Measurements from ENCODE around the gene DNAJB2. TPM values are rescaled to one million over a fixed set of nuclear protein-coding genes. Genes with fewer than 3 reads are reported as not detected.

Gene DNAJB2
- polyA plus RNA-seq, 1 of the 3 experiments (the other 2 are of a cell fraction), result 39.9 TPM

DNA sequence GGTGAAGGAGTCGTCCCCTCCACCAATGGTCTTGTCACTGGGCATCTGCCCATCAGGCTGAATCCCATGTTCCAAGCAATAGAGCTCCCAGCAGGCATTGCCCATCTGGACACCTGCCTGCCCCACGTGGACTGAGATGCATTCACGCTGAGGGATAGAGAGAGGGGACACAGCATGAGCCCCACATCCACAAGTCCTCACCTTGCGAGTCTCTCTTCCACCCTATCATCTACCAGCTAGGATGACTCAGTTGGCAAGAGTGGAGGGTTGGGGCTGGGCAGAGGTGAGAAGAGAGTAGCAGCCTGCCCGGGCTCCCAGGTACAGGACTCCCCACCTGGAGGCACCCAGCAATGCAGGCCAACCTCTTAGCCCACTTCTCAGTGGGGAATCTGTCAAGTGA is 27.1 kb upstream of the DNAJB2 start:
- peaks cover 1 to 14% of the 10 kb centered on the region in 2 experiments for H3K36me3 ChIP-seq (replicated peaks in 1 of 2; ENCODE audit: control insufficient read depth in 1 of 2, insufficient read depth in 2 of 2, low read length in 1 of 2)
- no peaks in the 10 kb centered on the region for H4K20me1 ChIP-seq (ENCODE audit: insufficient read depth)
- peaks cover 31% of the 10 kb centered on the region for H3K27me3 ChIP-seq (ENCODE audit: insufficient read depth)
- TF ChIP-seq ELF1 (IDR thresholded peaks at IDR 0.05) (no peak), GATA2 (CRISPR knock-in tag; IDR thresholded peaks at IDR 0.05) (no peak), SIN3A (IDR thresholded peaks at IDR 0.05; ENCODE audit: borderline replicate concordance, low read depth, low read length) (no peak), NRF1 (IDR thresholded peaks at IDR 0.05; ENCODE audit: low read depth, low read length) (no peak), TAF1 (IDR thresholded peaks at IDR 0.05; ENCODE audit: borderline replicate concordance, low read depth, low read length) (no peak), TCF12 (IDR thresholded peaks at IDR 0.05) (no peak), ZBTB33 (IDR thresholded peaks at IDR 0.05; ENCODE audit: borderline replicate concordance, low read depth) (no peak), FOSL2 (IDR thresholded peaks at IDR 0.05; ENCODE audit: borderline replicate concordance, low read depth) (no peak), POLR2AphosphoS5 (IDR thresholded peaks at IDR 0.05; ENCODE audit: low read depth, low read length) (no peak), SMC3 (IDR thresholded peaks at IDR 0.05; ENCODE audit: low read depth, low read length) (no peak), NFIC (IDR thresholded peaks at IDR 0.05; ENCODE audit: borderline replicate concordance) (no peak), GABPA (IDR thresholded peaks at IDR 0.05; ENCODE audit: low read depth) (no peak), RXRA (IDR thresholded peaks at IDR 0.05; ENCODE audit: borderline replicate concordance, low read depth) (no peak), MEF2A (IDR thresholded peaks at IDR 0.05; ENCODE audit: borderline replicate concordance, low read depth) (no peak), USF2 (IDR thresholded peaks at IDR 0.05; ENCODE audit: borderline replicate concordance, low read depth, low read length) (no peak), JUND (IDR thresholded peaks at IDR 0.05) (no peak), FOXJ3 (CRISPR knock-in tag; IDR thresholded peaks at IDR 0.05) (no peak)
- TF ChIP-seq, protein P1, sequence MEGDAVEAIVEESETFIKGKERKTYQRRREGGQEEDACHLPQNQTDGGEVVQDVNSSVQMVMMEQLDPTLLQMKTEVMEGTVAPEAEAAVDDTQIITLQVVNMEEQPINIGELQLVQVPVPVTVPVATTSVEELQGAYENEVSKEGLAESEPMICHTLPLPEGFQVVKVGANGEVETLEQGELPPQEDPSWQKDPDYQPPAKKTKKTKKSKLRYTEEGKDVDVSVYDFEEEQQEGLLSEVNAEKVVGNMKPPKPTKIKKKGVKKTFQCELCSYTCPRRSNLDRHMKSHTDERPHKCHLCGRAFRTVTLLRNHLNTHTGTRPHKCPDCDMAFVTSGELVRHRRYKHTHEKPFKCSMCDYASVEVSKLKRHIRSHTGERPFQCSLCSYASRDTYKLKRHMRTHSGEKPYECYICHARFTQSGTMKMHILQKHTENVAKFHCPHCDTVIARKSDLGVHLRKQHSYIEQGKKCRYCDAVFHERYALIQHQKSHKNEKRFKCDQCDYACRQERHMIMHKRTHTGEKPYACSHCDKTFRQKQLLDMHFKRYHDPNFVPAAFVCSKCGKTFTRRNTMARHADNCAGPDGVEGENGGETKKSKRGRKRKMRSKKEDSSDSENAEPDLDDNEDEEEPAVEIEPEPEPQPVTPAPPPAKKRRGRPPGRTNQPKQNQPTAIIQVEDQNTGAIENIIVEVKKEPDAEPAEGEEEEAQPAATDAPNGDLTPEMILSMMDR (IDR thresholded peaks at IDR 0.05), result no peak
- TF ChIP-seq, protein P2, sequence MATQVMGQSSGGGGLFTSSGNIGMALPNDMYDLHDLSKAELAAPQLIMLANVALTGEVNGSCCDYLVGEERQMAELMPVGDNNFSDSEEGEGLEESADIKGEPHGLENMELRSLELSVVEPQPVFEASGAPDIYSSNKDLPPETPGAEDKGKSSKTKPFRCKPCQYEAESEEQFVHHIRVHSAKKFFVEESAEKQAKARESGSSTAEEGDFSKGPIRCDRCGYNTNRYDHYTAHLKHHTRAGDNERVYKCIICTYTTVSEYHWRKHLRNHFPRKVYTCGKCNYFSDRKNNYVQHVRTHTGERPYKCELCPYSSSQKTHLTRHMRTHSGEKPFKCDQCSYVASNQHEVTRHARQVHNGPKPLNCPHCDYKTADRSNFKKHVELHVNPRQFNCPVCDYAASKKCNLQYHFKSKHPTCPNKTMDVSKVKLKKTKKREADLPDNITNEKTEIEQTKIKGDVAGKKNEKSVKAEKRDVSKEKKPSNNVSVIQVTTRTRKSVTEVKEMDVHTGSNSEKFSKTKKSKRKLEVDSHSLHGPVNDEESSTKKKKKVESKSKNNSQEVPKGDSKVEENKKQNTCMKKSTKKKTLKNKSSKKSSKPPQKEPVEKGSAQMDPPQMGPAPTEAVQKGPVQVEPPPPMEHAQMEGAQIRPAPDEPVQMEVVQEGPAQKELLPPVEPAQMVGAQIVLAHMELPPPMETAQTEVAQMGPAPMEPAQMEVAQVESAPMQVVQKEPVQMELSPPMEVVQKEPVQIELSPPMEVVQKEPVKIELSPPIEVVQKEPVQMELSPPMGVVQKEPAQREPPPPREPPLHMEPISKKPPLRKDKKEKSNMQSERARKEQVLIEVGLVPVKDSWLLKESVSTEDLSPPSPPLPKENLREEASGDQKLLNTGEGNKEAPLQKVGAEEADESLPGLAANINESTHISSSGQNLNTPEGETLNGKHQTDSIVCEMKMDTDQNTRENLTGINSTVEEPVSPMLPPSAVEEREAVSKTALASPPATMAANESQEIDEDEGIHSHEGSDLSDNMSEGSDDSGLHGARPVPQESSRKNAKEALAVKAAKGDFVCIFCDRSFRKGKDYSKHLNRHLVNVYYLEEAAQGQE (IDR thresholded peaks at IDR 0.05; ENCODE audit: low read depth, low read length), result no peak
- no peak overlapping the region for H3K9ac ChIP-seq
- CTCF ChIA-PET, result interaction anchor here (0.7 to 5.5 kb wide), 6 partner anchors 10 to 76 kb away, joined by 3 to 44 read pairs (median 4); no protein-coding TSS in a partner anchor
- H3F3A ChIP-seq (replicated peaks; ENCODE audit: insufficient read depth), result peaks cover 19% of the 10 kb centered on the region
- POLR2A ChIA-PET, result interaction anchor here (0.7 kb wide), 1 partner anchor 34 kb away, joined by 3 read pairs; no protein-coding TSS in a partner anchor
- H3K4me2 ChIP-seq, result no peak overlapping the region
- H3K79me2 ChIP-seq (ENCODE audit: insufficient read depth), result peaks cover 2% of the 10 kb centered on the region; the same call in 1 of the 2 replicates
- no peak overlapping the region for H3K27ac ChIP-seq (ENCODE audit: low read depth in 2 of 2, low read length in 1 of 2)
- 88% methylated on average over 3 of the region's 5 CpGs for WGBS (ENCODE audit: low lambda C conversion rate)
- no peaks in the 10 kb centered on the region for H3K9me3 ChIP-seq
- H3K9me2 ChIP-seq, result no peaks in the 10 kb centered on the region
- H3K4me1 ChIP-seq (ENCODE audit: control insufficient read depth in 1 of 2, insufficient read depth in 2 of 2, low read depth in 1 of 2, low read length in 1 of 2), result peaks cover 19 to 22% of the 10 kb centered on the region in 2 experiments; a peak in 3 of 4 replicates
- no peak for DNase-seq
- no peak overlapping the region for H2AFZ ChIP-seq (ENCODE audit: low read depth)
- H3K4me3 ChIP-seq (ENCODE audit: low read depth in 2 of 2, low read length in 1 of 2), result no peak overlapping the region
